K562 (cell line): Measurements from ENCODE around the gene FAM3C. TPM values are rescaled to one million over a fixed set of nuclear protein-coding genes. Genes with fewer than 3 reads are reported as not detected.

ENCODE experiments used
- ATAC-seq: fragments of 200-7000 bp; cut with Tn5 transposase; 3 replicates; pipeline ENCODE4 v1.9.1; 2020; ENCODE audit warnings: moderate library complexity
- BruUV-seq: library from RNA; stranded (reverse); fragments of 400-500 nt; replicated peaks from 2 replicates; lab custom pipeline; 2021; lab: Mats Ljungman, UMichigan
- CTCF ChIA-PET: fragments of 300-600 bp; formaldehyde crosslinking; extraction: SDS; loops from one replicate; lab custom pipeline; 2021; ENCODE audit warnings: low intra/inter-chr PET ratio; lab: Yijun Ruan, JAX
- POLR2A ChIA-PET: fragments of 300-600, 350-650 bp; sonication (Branson Sonifier 250); formaldehyde crosslinking; extraction: SDS; loops from one replicate; lab custom pipeline; 2021; ENCODE audit warnings: antibody characterized with exemption, inconsistent platforms; lab: Yijun Ruan, JAX
- DNase-seq, 4 experiments: peaks; one replicate each; pipeline versions ENCODE4 v3.0.0 to v3.0.0-alpha.2; 2011 to 2018; ENCODE audit warnings: low spot score in 3 of 4, mixed read lengths in 3 of 4; ENCODE audit errors: extremely low read depth in 1 of 4
- FAIRE-seq: peaks from 2 replicates; lab custom pipeline; 2011; peaks lifted over from hg19 to GRCh38; lab: Jason Lieb, UNC
- H2AFZ ChIP-seq: 2 replicates; pipeline ENCODE4 v1.6.0; 2011; ENCODE audit warnings: low read depth, low read length, control low read depth, inconsistent platforms
- H3K27ac ChIP-seq: fragments of 200-600 bp; 3 replicates; pipeline ENCODE4 v1.8.0; 2011; ENCODE audit warnings: low read depth, mild to moderate bottlenecking, control low read depth, inconsistent platforms, low read length, moderate library complexity, mixed read lengths; ENCODE audit errors: extremely low read depth
- H3K27me3 ChIP-seq, 2 experiments: fragments of 300-600 bp in 1 of 2; 2 replicates in 1 of 2; 3 replicates in 1 of 2; pipeline versions ENCODE4 v1.6.0 to v1.8.0; 2011; ENCODE audit warnings: inconsistent platforms in 2 of 2, low read length in 2 of 2, mild to moderate bottlenecking in 1 of 2, mixed read lengths in 1 of 2, moderate library complexity in 1 of 2; ENCODE audit not compliant: control insufficient read depth in 2 of 2, insufficient read depth in 2 of 2
- H3K36me3 ChIP-seq: fragments of 300-600 bp; 3 replicates; pipeline ENCODE4 v1.8.0; 2011; ENCODE audit warnings: mild to moderate bottlenecking, low read length, inconsistent platforms; ENCODE audit not compliant: control insufficient read depth, insufficient read depth
- H3K4me1 ChIP-seq, 2 experiments: fragments of 200-600 bp in 1 of 2; replicated peaks in 1 of 2; 2 replicates in 1 of 2; 3 replicates in 1 of 2; pipeline versions ENCODE4 v1.5.1 to v1.8.0; 2011; ENCODE audit warnings: inconsistent platforms in 2 of 2, low read length in 2 of 2, mild to moderate bottlenecking in 1 of 2, mixed read lengths in 1 of 2, moderate library complexity in 1 of 2; ENCODE audit not compliant: control insufficient read depth in 2 of 2, insufficient read depth in 2 of 2
- H3K4me2 ChIP-seq: 2 replicates; pipeline ENCODE4 v1.6.1; 2011; ENCODE audit warnings: low read length, control low read depth, inconsistent platforms, mixed read lengths; ENCODE audit not compliant: insufficient read depth
- H3K4me3 ChIP-seq: fragments of 200-600 bp; sonication (generic), shearing (Covaris generic); 2 replicates; pipeline ENCODE4 v1.5.1; 2016; ENCODE audit warnings: control low read depth, inconsistent platforms
- H3K79me2 ChIP-seq: fragments of 200-600 bp; 3 replicates; pipeline ENCODE4 v1.8.0; 2011; ENCODE audit warnings: low read length, inconsistent platforms; ENCODE audit not compliant: control insufficient read depth, insufficient read depth
- H3K9ac ChIP-seq, 2 experiments: 2 replicates each; pipeline versions ENCODE4 v1.6.0 to v1.6.1; 2011; ENCODE audit warnings: low read depth in 2 of 2, low read length in 2 of 2, control low read depth in 1 of 2, inconsistent platforms in 1 of 2, mild to moderate bottlenecking in 1 of 2, mixed read lengths in 1 of 2; ENCODE audit not compliant: insufficient read depth in 1 of 2
- H3K9me1 ChIP-seq: one replicate; pipeline ENCODE4 v1.6.0; 2011; ENCODE audit warnings: inconsistent platforms, mild to moderate bottlenecking, low read length, moderate library complexity; ENCODE audit not compliant: control insufficient read depth, insufficient read depth
- H3K9me3 ChIP-seq: replicated peaks from 2 replicates; pipeline ENCODE4 v1.5.1; 2011; ENCODE audit warnings: low read depth, low read length, inconsistent platforms; ENCODE audit not compliant: control insufficient read depth, insufficient read depth
- H4K20me1 ChIP-seq: replicated peaks from 2 replicates; pipeline ENCODE4 v1.6.1; 2011; ENCODE audit warnings: low read length, inconsistent platforms, mixed read lengths; ENCODE audit not compliant: control insufficient read depth, insufficient read depth
- ARHGAP35 ChIP-seq: fragments of 450-650 bp; IDR thresholded peaks from 2 replicates; pipeline ENCODE4 v1.6.1; 2018; ENCODE audit not compliant: partially characterized antibody
- CCNT2 ChIP-seq: IDR thresholded peaks from 2 replicates; pipeline ENCODE4 v1.6.1; 2011; ENCODE audit warnings: borderline replicate concordance, low read depth, mild to moderate bottlenecking, moderate library complexity, mixed read lengths, low read length; ENCODE audit not compliant: insufficient read length; ENCODE audit errors: extremely low read depth
- CEBPG ChIP-seq, 3 experiments: fragments of 200-800 bp in 1 of 3; sonication (Bioruptor generic) in 1 of 3; sonication (generic) in 1 of 3; formaldehyde crosslinking in 1 of 3; IDR thresholded peaks in 2 of 3; conservative IDR thresholded peaks in 1 of 3; 2 replicates each; pipeline versions ENCODE4 v1.6.1 to v1.8.0; 2016 to 2022; ENCODE audit warnings: missing compliant biosample characterization in 2 of 3, missing genetic modification characterization in 2 of 3, mild to moderate bottlenecking in 1 of 3, missing genetic modification reagents in 1 of 3
- E2F8 ChIP-seq: fragments of 450-650 bp; IDR thresholded peaks from 2 replicates; pipeline ENCODE4 v1.7.1; 2018; ENCODE audit warnings: mild to moderate bottlenecking, low read depth; ENCODE audit not compliant: partially characterized antibody
- ERF ChIP-seq: fragments of 450-650 bp; formaldehyde crosslinking; IDR thresholded peaks from 2 replicates; pipeline ENCODE4 v1.4.0; 2020; ENCODE audit warnings: mild to moderate bottlenecking, mixed read lengths
- HMG20A ChIP-seq: fragments of 450-650 bp; formaldehyde crosslinking; conservative IDR thresholded peaks from 2 replicates; pipeline ENCODE4 v1.4.0; 2020; ENCODE audit warnings: mild to moderate bottlenecking, mixed read lengths
- MAZ ChIP-seq, 2 experiments: fragments of 450-650 bp in 1 of 2; sonication (generic) in 1 of 2; formaldehyde crosslinking; IDR thresholded peaks in 1 of 2; conservative IDR thresholded peaks in 1 of 2; 2 replicates each; pipeline versions ENCODE4 v1.4.0 to v1.5.0; 2020; ENCODE audit warnings: mild to moderate bottlenecking in 1 of 2, missing genetic modification reagents in 1 of 2
- NFXL1 ChIP-seq: fragments of 450-650 bp; formaldehyde crosslinking; IDR thresholded peaks from 2 replicates; pipeline ENCODE4 v1.4.0; 2021; ENCODE audit warnings: mild to moderate bottlenecking
- POLR2A ChIP-seq: fragments of 450-650 bp; conservative IDR thresholded peaks from 2 replicates; pipeline ENCODE4 v1.6.1; 2016
- POLR2B ChIP-seq: fragments of 450-650 bp; IDR thresholded peaks from 2 replicates; pipeline ENCODE4 v1.6.1; 2018; ENCODE audit warnings: low read depth; ENCODE audit not compliant: partially characterized antibody
- POLR2G ChIP-seq: fragments of 200-400 bp; formaldehyde crosslinking; IDR thresholded peaks from 2 replicates; pipeline ENCODE4 v1.6.1; 2017; ENCODE audit warnings: low read depth, mild to moderate bottlenecking, antibody characterized with exemption, low read length, moderate library complexity
- RBM22 ChIP-seq: fragments of 200-400 bp; formaldehyde crosslinking; IDR thresholded peaks from 2 replicates; pipeline ENCODE4 v1.6.1; 2018; ENCODE audit warnings: low read length, low read depth; ENCODE audit not compliant: poor library complexity, severe bottlenecking
- SRF ChIP-seq, 2 experiments: fragments of 250-450, 450-650 bp in 1 of 2; sonication (Bioruptor Pico) in 1 of 2; sonication (generic) in 1 of 2; formaldehyde crosslinking; IDR thresholded peaks; 2 replicates each; pipeline versions ENCODE4 v1.5.0 to v1.5.1; 2020 to 2022; ENCODE audit warnings: mild to moderate bottlenecking in 1 of 2, missing genetic modification reagents in 1 of 2
- SUPT5H ChIP-seq: fragments of 450-650 bp; IDR thresholded peaks from 2 replicates; pipeline ENCODE4 v1.6.1; 2016
- U2AF2 ChIP-seq: fragments of 200-400 bp; formaldehyde crosslinking; optimal IDR thresholded peaks from 2 replicates; pipeline ENCODE3; 2017; ENCODE audit warnings: low read depth, mild to moderate bottlenecking, low read length
- ZBTB17 ChIP-seq: fragments of 450-650 bp; formaldehyde crosslinking; IDR thresholded peaks from 2 replicates; pipeline ENCODE4 v1.4.0; 2020; ENCODE audit warnings: mild to moderate bottlenecking
- ZNF395 ChIP-seq: fragments of 200-800 bp; sonication (Bioruptor generic); IDR thresholded peaks from 2 replicates; pipeline ENCODE4 v1.6.1; 2017; ENCODE audit warnings: missing genetic modification characterization, missing compliant biosample characterization
- ZNF551 ChIP-seq: fragments of 250-450 bp; sonication (Bioruptor Pico); IDR thresholded peaks from 2 replicates; pipeline ENCODE4 v1.5.0; 2021; ENCODE audit warnings: mild to moderate bottlenecking, moderate library complexity
- ZNF57 ChIP-seq: fragments of 450-650 bp; formaldehyde crosslinking; IDR thresholded peaks from 2 replicates; pipeline ENCODE4 v1.4.0; 2020; ENCODE audit warnings: mild to moderate bottlenecking, moderate library complexity
- WGBS: fragments of 100-300 bp; shearing (Covaris generic); methylation state at CpG from one replicate; pipeline ENCODE4 v1.1.6; 2016; ENCODE audit warnings: low coverage, mixed read lengths; ENCODE audit not compliant: insufficient coverage; ENCODE audit errors: missing lambda C conversion rate; 5-methylcytosine and 5-hydroxymethylcytosine counted together
- in situ Hi-C: fragments of 300-500 bp; cut with MboI; formaldehyde crosslinking; loops from 4 replicates; pipeline ENCODE4 v1.15.0; 2018; ENCODE audit warnings: inconsistent platforms, mixed read lengths
- intact Hi-C: fragments of 100-400 bp; cut with micrococcal nuclease; formaldehyde crosslinking; loops from 2 replicates; pipeline ENCODE4 v1.14.2; 2022
- polyA plus RNA-seq, 8 experiments: library from polyadenylated mRNA; depleted of rRNA in 4 of 8; stranded (reverse) in 5 of 8; unstranded in 3 of 8; fragments of >200 nt; fragmentation: Nextera tagmentation in 2 of 8; fragmentation: Illumina TruSeq in 1 of 8; extraction: Ambion mirVana in 2 of 8; extraction: Trizol in 1 of 8; gene quantifications; 2 replicates each; pipeline versions ENCODE4 v1.2.1 to v1.2.3, GENCODE V29; 2011 to 2014; ENCODE audit warnings: inconsistent platforms in 1 of 8, missing spikeins in 1 of 8
- total RNA-seq, 7 experiments: library from RNA; depleted of rRNA in 6 of 7; stranded (reverse); fragments of >200 nt in 6 of 7; fragmentation: Illumina TruSeq in 2 of 7; extraction: Trizol in 2 of 7; gene quantifications; 2 replicates each; pipeline versions ENCODE4 v1.2.1 to v1.2.3, GENCODE V29; 2011 to 2021; ENCODE audit warnings: low replicate concordance in 1 of 7

Gene FAM3C
- total and polyA plus RNA-seq, 9 of the 15 experiments (the other 6 are each of a cell fraction or from before 2014, with no cell fraction given): 10.6 to 42.6 (median 30.0) TPM

GRCh38 chr7:121302214-121302745, 93.8 kb downstream of the FAM3C start:
- CTCF ChIA-PET: no interaction called here
- Histone ChIP-seq H3K4me1 (no peaks in the 10 kb centered on the region), H3K27me3 (no peaks in the 10 kb centered on the region), H3K4me2 (no peak overlapping the region), H2AFZ (no peak overlapping the region), H3K9ac (no peak overlapping the region), H3K27ac (no peak overlapping the region), H3K9me1 (no peaks in the 10 kb centered on the region), H3K79me2 (no peaks in the 10 kb centered on the region), H3K36me3 (peaks cover 27% of the 10 kb centered on the region; the same call in 2 of the 3 replicates), H3K4me3 (no peak overlapping the region), H3K9me3 (no peaks in the 10 kb centered on the region), H4K20me1 (no peaks in the 10 kb centered on the region)
- FAIRE-seq: no peak
- no peak for DNase-seq
- 60% methylated on average over 8 of the region's 8 CpGs for WGBS
- in situ Hi-C loops: no loop called here
- intact Hi-C loops: no loop called here
- ATAC-seq: peak; percentile 45
- POLR2A ChIA-PET: no interaction called here
- no TSS peak for BruUV-seq
- TF ChIP-seq CEBPG (CRISPR knock-in tag; IDR thresholded peaks at IDR 0.05): no peak
- no peak for TF ChIP-seq CEBPG (tag; conservative IDR thresholded peaks at IDR 0.05 in 1 of 2, IDR thresholded peaks at IDR 0.05 in 1 of 2)
- TF ChIP-seq CCNT2: no peak
- no peak for TF ChIP-seq U2AF2
- TF ChIP-seq E2F8: peak; percentile 27
- no peak for TF ChIP-seq NFXL1
- no peak for TF ChIP-seq ZNF395
- TF ChIP-seq POLR2B: peak; percentile 61
- TF ChIP-seq SUPT5H: peak; percentile 61; the same call in 1 of the 2 replicates
- peak in 1 of 2 experiments; percentile 33; a peak in 1 of 4 replicates for TF ChIP-seq MAZ (CRISPR knock-in tag; conservative IDR thresholded peaks at IDR 0.05 in 1 of 2, IDR thresholded peaks at IDR 0.05 in 1 of 2)
- peak; percentile 80 for TF ChIP-seq RBM22
- TF ChIP-seq ERF (CRISPR knock-in tag): 0 out of 2 replicates have a peak, but pooled peaks have one; percentile 51
- TF ChIP-seq HMG20A: no peak
- peak; percentile 15 for TF ChIP-seq ZNF551 (CRISPR knock-in tag)
- 0 out of 2 replicates have a peak, but pooled peaks have one; percentile 11 for TF ChIP-seq ZNF57 (CRISPR knock-in tag)
- TF ChIP-seq POLR2G: peak; percentile 53
- 0 out of 2 replicates have a peak, but pooled peaks have one; percentile 26 for TF ChIP-seq ZBTB17
- TF ChIP-seq ARHGAP35: no peak
- no peak for TF ChIP-seq SRF (CRISPR knock-in tag; IDR thresholded peaks at IDR 0.05)
- peak; percentile 67 for TF ChIP-seq POLR2A
